Activated B cell treated with CpG ODN at 0.5 μM for 24 hours (primary cell): ENCODE measurements around the gene RAB21. TPM values are rescaled to one million over a fixed set of nuclear protein-coding genes. Genes with fewer than 3 reads are reported as not detected.

Source experiments
- ATAC-seq: fragments of 200-7000 bp; cut with Tn5 transposase; one replicate; pipeline ENCODE4 v1.10.0; 2021; ENCODE audit warnings: low read depth, mild to moderate bottlenecking, moderate library complexity
- CTCF ChIA-PET: fragments of 350-600 bp; sonication (Branson Sonifier 250); formaldehyde crosslinking; loops from one replicate; lab custom pipeline; 2021; ENCODE audit warnings: antibody characterized with exemption; lab: Charles Lee
- POLR2A ChIA-PET: fragments of 350-600 bp; sonication (Branson Sonifier 250); formaldehyde crosslinking; loops from one replicate; lab custom pipeline; 2021; ENCODE audit warnings: antibody characterized with exemption; lab: Charles Lee
- DNase-seq: peaks from one replicate; pipeline ENCODE4 v3.0.0; 2022
- H3K27ac Mint-ChIP-seq: one replicate; pipeline ENCODE4 v1.8.0; 2020; ENCODE audit warnings: mixed read lengths
- H3K27me3 Mint-ChIP-seq: one replicate; pipeline ENCODE4 v1.8.0; 2021; ENCODE audit warnings: mixed read lengths
- H3K36me3 Mint-ChIP-seq: one replicate; pipeline ENCODE4 v1.8.0; 2021; ENCODE audit warnings: low read depth, mixed read lengths
- H3K4me1 Mint-ChIP-seq: one replicate; pipeline ENCODE4 v1.8.0; 2021; ENCODE audit warnings: mixed read lengths
- H3K4me3 Mint-ChIP-seq: one replicate; pipeline ENCODE4 v1.8.0; 2020; ENCODE audit warnings: mild to moderate bottlenecking, mixed read lengths
- H3K9me3 Mint-ChIP-seq: one replicate; pipeline ENCODE4 v1.8.0; 2020; ENCODE audit warnings: mixed read lengths
- intact Hi-C: fragments of 100-400 bp; cut with micrococcal nuclease; formaldehyde crosslinking; loops from one replicate; pipeline ENCODE4 v1.15.1; 2024
- total RNA-seq: library from RNA; stranded (reverse); gene quantifications from 2 replicates; pipeline ENCODE4 v1.2.3, GENCODE V29; 2022
- TF ChIP-seq, protein P1 (sequence below): fragments of 200-600 bp; IDR thresholded peaks from one replicate; pipeline ENCODE4 v1.8.0; 2022; ENCODE audit warnings: antibody characterized with exemption, mild to moderate bottlenecking

The RAB21 gene, protein sequence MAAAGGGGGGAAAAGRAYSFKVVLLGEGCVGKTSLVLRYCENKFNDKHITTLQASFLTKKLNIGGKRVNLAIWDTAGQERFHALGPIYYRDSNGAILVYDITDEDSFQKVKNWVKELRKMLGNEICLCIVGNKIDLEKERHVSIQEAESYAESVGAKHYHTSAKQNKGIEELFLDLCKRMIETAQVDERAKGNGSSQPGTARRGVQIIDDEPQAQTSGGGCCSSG
- 112 and 121 TPM in 2 replicates for total RNA-seq

DNA sequence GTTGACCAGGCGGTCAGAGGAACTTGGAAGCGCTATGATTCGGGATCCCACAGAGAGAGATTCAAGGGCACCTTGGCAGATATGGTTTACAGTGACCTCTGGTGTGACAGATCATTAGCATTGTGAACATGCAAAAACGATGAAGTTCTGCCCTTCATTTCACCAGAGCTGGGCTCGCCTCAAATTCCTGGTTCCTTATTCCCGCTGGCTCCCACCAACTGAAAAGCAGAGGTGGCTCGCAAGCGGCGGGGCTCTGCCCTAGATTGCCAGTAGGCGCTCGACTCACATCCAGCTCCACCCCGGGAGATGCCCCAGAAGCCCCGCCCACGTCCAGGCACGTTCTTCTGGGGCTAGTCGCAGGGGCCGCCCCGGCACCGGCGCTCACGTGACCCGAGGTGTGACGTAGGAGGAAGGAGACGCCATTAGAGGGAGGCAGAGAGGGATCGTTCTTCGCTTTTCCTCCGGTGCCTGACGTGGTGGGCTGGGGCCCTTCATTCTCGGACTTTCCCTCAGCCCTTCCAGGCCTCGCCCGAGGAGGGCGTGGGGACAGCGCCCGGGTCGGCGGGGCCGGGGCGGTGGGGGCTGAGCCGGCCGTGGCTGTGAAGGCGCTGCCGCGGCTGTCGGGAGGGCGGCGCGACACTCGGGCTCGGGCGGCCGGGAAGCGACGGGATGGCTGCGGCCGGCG, at the start of gene RAB21:
Gene RAB21, plus strand, starts transcription at position 403 of the 685 bp plus-strand sequence. Its CDS starts 267 bp downstream, at position 670.
- intact Hi-C loops, result loop anchor here (1.0 to 2.0 kb wide), 7 partner anchors 9 to 1511 kb away; partner anchors contain the start of genes CNOT2, TBC1D15, TMEM19 and ZFC3H1
- Mint-ChIP-seq H3K36me3 (peaks cover 42% of the 10 kb centered on the region), H3K27ac (peak within 1 kb of the TSS; percentile 97), H3K27me3 (no peaks in the 10 kb centered on the region), H3K4me3 (peak within 1 kb of the TSS; percentile 96), H3K9me3 (peaks cover 2% of the 10 kb centered on the region), H3K4me1 (peaks cover 43% of the 10 kb centered on the region)
- ATAC-seq (peak; percentile 84), DNase-seq (peak; percentile 95)
- TF ChIP-seq, protein P1, sequence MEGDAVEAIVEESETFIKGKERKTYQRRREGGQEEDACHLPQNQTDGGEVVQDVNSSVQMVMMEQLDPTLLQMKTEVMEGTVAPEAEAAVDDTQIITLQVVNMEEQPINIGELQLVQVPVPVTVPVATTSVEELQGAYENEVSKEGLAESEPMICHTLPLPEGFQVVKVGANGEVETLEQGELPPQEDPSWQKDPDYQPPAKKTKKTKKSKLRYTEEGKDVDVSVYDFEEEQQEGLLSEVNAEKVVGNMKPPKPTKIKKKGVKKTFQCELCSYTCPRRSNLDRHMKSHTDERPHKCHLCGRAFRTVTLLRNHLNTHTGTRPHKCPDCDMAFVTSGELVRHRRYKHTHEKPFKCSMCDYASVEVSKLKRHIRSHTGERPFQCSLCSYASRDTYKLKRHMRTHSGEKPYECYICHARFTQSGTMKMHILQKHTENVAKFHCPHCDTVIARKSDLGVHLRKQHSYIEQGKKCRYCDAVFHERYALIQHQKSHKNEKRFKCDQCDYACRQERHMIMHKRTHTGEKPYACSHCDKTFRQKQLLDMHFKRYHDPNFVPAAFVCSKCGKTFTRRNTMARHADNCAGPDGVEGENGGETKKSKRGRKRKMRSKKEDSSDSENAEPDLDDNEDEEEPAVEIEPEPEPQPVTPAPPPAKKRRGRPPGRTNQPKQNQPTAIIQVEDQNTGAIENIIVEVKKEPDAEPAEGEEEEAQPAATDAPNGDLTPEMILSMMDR, result no peak
- ChIA-PET CTCF (interaction anchor here (0.7 to 2.3 kb wide), 7 partner anchors 8 to 118 kb away, joined by 3 to 10 read pairs (median 4); partner anchors contain the start of genes THAP2 and TMEM19), POLR2A (interaction anchor here (0.7 to 3.6 kb wide), 12 partner anchors 7 to 112 kb away, joined by 3 to 72 read pairs (median 5); partner anchors contain the start of genes TBC1D15, THAP2, TMEM19 and ZFC3H1)

DNA sequence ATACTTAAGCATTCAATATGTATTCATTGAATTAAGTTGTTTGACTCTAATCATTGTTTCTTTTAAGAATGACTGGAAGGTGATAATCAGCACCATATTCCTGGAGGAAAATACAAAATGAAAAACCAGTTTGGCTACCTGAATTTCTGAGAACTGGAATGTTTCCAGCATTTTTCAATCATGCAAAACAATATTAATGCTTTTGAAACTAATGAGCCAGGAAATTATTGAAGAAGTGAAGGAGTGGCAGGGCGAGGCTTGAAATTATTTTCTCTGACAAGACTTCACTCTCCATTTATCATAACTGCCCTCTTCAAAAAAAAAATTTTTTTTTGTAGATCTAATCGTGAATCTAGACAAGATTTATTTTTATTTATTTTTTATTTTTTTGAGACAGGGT, 49.7 kb upstream of the RAB21 start:
- H3K27me3 Mint-ChIP-seq, result no peaks in the 10 kb centered on the region
- ATAC-seq (no peak), DNase-seq (no peak)
- intact Hi-C loops, result loop anchor here (2.0 kb wide), 1 partner anchor 14 kb away; no protein-coding TSS in a partner anchor
- ChIA-PET POLR2A (interaction anchor here (2.1 kb wide), 1 partner anchor 42 kb away, joined by 12 read pairs; the partner anchor contains the start of genes THAP2 and ZFC3H1), CTCF (interaction anchor here (0.6 to 1.4 kb wide), 3 partner anchors 19 to 47 kb away, joined by 3 to 4 read pairs (median 3); partner anchors contain the start of gene TMEM19)
- no peak overlapping the region for H3K4me3 Mint-ChIP-seq
- peaks cover 64% of the 10 kb centered on the region for H3K36me3 Mint-ChIP-seq
- H3K9me3 Mint-ChIP-seq, result no peaks in the 10 kb centered on the region
- peaks cover 22% of the 10 kb centered on the region for H3K4me1 Mint-ChIP-seq
- TF ChIP-seq, protein P1, result no peak
- no peak overlapping the region for H3K27ac Mint-ChIP-seq

DNA sequence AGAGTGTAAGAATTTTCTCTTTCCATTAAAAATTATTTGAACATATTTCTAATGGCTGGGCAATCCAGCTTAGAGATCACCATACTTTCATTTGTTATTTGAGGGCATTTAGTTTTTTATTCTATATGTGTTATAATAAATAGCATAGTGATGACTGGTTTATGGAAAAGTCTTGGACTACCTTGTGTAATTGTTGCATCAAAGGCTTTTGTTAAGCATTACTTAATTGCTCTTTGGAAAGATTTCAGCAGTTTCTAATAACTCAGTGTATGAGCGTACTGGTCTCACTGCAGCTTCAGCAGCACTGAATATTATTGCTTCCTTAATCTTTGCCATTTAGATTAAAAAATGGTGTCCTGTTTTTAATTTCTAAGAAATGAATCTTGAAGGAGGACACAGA, 46.0 kb upstream of the RAB21 start:
- intact Hi-C loops, result no loop called here
- Mint-ChIP-seq H3K27ac (no peak overlapping the region), H3K4me3 (no peak overlapping the region), H3K9me3 (peaks cover 13% of the 10 kb centered on the region), H3K4me1 (peaks cover 25% of the 10 kb centered on the region), H3K36me3 (peaks cover 45% of the 10 kb centered on the region), H3K27me3 (no peaks in the 10 kb centered on the region)
- TF ChIP-seq, protein P1, result no peak
- ATAC-seq (no peak), DNase-seq (no peak)
- CTCF ChIA-PET, result interaction anchor here (1.5 to 1.6 kb wide), 2 partner anchors 11 to 22 kb away, joined by 3 read pairs; no protein-coding TSS in a partner anchor
- POLR2A ChIA-PET, result interaction anchor here (1.7 kb wide), 1 partner anchor 46 kb away, joined by 4 read pairs; no protein-coding TSS in a partner anchor

DNA sequence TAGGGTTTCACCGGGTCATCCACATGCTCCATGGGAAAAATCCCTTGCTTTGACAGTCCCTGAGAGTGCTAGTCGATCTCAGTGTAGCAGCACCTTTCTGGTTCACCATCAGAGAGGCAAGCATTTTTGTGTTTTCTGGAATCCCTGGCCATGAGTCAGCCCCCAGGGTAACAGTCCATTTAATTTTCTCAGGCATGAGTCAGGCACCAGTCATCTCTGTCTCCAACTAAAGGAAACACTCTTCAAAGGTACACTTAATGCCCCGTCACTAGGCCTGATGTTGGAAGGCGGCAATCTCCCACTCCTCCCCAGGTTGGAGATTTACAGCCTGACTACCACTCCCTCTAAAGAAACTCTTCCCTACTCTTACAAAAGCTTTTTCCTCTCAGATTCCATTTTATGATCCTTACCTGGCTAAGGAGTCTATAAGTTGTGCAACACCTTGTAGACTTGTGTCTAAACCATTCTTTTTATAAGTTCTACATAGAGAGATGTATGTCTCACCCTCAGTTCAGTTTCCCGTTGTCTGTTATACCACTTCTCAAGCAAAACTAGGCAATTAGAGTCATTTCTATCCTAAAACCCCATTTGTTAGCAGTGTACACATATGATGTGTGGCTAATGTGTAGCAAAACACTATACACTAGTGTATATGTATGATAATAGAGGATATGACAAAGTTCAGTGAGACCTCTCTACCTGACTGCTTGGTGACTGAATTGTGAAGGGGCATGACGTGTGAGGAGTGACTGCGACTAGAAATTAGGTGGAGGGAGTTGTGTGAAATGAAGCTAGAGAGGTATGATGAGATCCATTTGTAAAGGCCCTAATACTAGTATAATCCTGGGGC, 44.2 kb upstream of the RAB21 start:
- TF ChIP-seq, protein P1, result no peak
- no peaks in the 10 kb centered on the region for H3K27me3 Mint-ChIP-seq
- intact Hi-C loops, result loop anchor here (2.0 kb wide), 1 partner anchor 16 kb away; no protein-coding TSS in a partner anchor
- no peak overlapping the region for H3K27ac Mint-ChIP-seq
- H3K4me3 Mint-ChIP-seq, result no peak overlapping the region
- POLR2A ChIA-PET, result no interaction called here
- DNase-seq (no peak), ATAC-seq (peak; percentile 28)
- H3K9me3 Mint-ChIP-seq, result peaks cover 15% of the 10 kb centered on the region
- peaks cover 33% of the 10 kb centered on the region for H3K36me3 Mint-ChIP-seq
- CTCF ChIA-PET, result interaction anchor here (1.6 kb wide), 1 partner anchor 9 kb away, joined by 3 read pairs; no protein-coding TSS in a partner anchor
- H3K4me1 Mint-ChIP-seq, result peaks cover 25% of the 10 kb centered on the region
